Measurements from ENCODE around the gene TPK1. TPM values are rescaled to one million over a fixed set of nuclear protein-coding genes. Genes with fewer than 3 reads are reported as not detected.
A peak's percentile ranks its signal among the peaks of the same experiment; 100 is the strongest.

The TPK1 gene
- total and polyA plus RNA-seq, 8 donors, result 1.4 to 3.6 (median 2.2) TPM

DNA sequence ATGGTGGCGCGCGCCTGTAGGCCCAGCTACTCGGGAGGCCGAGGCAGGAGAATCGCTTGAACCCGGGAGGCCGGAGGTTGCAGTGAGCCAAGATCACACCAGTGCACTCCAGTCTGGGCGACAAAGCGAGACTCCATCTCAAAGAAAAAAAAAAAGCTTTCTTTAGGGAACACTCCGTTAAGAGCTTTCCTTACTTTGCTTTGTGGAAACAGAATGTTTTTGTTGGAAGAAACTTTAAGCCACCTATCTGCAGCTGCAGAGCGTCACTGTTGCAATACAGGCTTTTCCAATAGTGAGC is 641 bp upstream of the TPK1 start:
- Histone ChIP-seq H3K36me3 (no peaks in the 10 kb centered on the region), H3K4me3 (peak overlapping the region in 2 of 4 donors; percentile 82 to 85), H3K27me3 (no peaks in the 10 kb centered on the region), H3K9me3 (no peaks in the 10 kb centered on the region), H3K27ac (peak overlapping the region in 3 of 4 donors; percentile 76 to 96 (median 92)), H3K4me1 (peaks cover 0 to 9% (median 4%) of the 10 kb centered on the region in 3 donors)
- TF ChIP-seq, protein P1, sequence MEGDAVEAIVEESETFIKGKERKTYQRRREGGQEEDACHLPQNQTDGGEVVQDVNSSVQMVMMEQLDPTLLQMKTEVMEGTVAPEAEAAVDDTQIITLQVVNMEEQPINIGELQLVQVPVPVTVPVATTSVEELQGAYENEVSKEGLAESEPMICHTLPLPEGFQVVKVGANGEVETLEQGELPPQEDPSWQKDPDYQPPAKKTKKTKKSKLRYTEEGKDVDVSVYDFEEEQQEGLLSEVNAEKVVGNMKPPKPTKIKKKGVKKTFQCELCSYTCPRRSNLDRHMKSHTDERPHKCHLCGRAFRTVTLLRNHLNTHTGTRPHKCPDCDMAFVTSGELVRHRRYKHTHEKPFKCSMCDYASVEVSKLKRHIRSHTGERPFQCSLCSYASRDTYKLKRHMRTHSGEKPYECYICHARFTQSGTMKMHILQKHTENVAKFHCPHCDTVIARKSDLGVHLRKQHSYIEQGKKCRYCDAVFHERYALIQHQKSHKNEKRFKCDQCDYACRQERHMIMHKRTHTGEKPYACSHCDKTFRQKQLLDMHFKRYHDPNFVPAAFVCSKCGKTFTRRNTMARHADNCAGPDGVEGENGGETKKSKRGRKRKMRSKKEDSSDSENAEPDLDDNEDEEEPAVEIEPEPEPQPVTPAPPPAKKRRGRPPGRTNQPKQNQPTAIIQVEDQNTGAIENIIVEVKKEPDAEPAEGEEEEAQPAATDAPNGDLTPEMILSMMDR (IDR thresholded peaks at IDR 0.05), result no peak
- intact Hi-C loops (cut with DNase I), result no loop called here
- DNase-seq (peak in 1 of 6 donors; percentile 19), FAIRE-seq (no peak), ATAC-seq (no peak)
- WGBS, 2 donors, result 95% methylated on average over 12 of the region's 12 CpGs

DNA sequence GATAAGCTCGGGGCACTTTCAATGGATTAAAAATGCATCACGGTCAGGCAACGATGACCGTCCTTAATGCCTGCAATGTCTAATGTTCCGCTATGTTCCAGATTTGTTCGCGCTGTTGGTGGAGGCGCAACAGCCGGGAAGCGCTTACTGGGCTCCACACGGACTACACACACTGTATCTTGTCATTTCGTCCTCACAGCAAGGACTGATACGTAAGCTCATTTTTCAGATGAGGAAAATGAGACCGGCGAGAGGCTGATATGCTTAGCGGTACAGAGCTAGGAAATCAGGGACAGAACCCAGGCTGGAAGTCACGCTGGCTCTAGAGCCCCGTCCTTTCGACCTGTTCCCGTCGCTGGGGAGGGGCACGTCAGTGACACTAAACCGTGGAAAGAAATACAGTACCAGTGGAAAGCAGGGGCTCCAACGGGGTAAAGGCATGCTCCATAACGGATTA is 670 bp downstream of the TPK1 start:
- Histone ChIP-seq H3K27ac (peak overlapping the region; percentile 76 to 96 (median 88)), H3K36me3 (no peaks in the 10 kb centered on the region), H3K9me3 (no peaks in the 10 kb centered on the region), H3K4me1 (peaks cover 0 to 9% (median 4%) of the 10 kb centered on the region in 3 donors), H3K27me3 (no peaks in the 10 kb centered on the region), H3K4me3 (peak overlapping the region; percentile 54 to 85 (median 78))
- FAIRE-seq (no peak), DNase-seq (peak in 4 of 6 donors; percentile 25 to 59 (median 35)), ATAC-seq (peak; percentile 49 to 69 (median 60))
- TF ChIP-seq, protein P1 (IDR thresholded peaks at IDR 0.05), result no peak
- WGBS, 2 donors, result 0% methylated on average over 25 of the region's 25 CpGs
- intact Hi-C loops (cut with DNase I), result no loop called here

DNA sequence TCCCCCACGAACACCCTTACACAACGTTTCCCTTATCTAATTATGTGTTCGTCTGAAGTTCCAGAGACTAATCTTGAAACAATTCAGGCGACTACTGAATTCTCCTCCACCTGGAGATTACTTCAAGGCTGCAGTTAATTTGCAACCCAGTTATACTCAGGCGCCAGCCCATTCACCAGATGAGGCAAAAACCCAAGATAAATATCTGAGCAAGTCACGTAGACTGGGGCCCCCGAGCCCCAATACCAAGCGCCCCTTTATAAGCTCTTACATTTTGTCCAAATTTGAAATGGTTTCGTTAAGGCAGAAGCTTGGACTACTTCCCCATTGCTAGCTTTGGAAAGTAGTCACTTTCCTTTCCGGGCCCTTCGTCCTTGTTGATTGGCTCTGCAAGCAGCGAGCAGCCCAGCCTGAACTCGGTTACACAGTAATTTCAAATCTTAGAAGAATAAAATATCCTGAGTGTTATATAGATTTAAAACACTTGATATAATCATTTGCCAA is 1.2 kb downstream of the TPK1 start:
- Histone ChIP-seq H3K27ac (peak overlapping the region; percentile 76 to 96 (median 88)), H3K27me3 (no peaks in the 10 kb centered on the region), H3K36me3 (no peaks in the 10 kb centered on the region), H3K4me3 (peak overlapping the region; percentile 54 to 85 (median 78)), H3K9me3 (no peaks in the 10 kb centered on the region), H3K4me1 (peaks cover 0 to 9% (median 4%) of the 10 kb centered on the region in 3 donors)
- DNase-seq (peak in 1 of 6 donors; percentile 51), ATAC-seq (peak in 3 of 4 donors; percentile 20 to 46 (median 33)), FAIRE-seq (no peak)
- TF ChIP-seq, protein P1 (IDR thresholded peaks at IDR 0.05), result no peak
- 7 to 11% methylated on average over 13 of the region's 13 CpGs for WGBS, 2 donors
- intact Hi-C loops (cut with DNase I), result no loop called here

DNA sequence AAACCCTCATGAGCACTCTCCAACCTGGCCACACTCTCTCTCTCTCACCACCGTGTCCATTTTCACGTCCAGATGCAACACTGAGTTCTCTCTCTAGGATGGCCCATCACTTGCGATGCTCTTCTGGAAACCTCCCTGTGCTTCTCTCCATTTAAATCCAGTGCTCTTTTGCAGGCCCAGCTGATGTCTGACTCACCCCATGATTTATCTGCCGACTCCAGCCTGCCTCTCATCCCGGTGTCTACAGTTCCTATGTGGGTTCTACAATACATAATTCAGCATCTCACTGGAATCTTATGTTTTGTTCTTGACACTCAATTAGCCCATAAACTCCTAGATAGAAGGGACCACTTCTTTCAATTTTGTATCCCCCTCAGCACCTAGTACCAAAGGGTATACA is 5.0 kb downstream of the TPK1 start:
- Histone ChIP-seq H3K4me3 (no peak overlapping the region), H3K4me1 (peaks cover 0 to 9% (median 4%) of the 10 kb centered on the region in 3 donors), H3K36me3 (no peaks in the 10 kb centered on the region), H3K27me3 (no peaks in the 10 kb centered on the region), H3K9me3 (no peaks in the 10 kb centered on the region), H3K27ac (no peak overlapping the region)
- FAIRE-seq (no peak), DNase-seq (no peak), ATAC-seq (no peak)
- TF ChIP-seq, protein P1 (IDR thresholded peaks at IDR 0.05), result no peak
- intact Hi-C loops (cut with DNase I), result no loop called here
- WGBS, 2 donors, result 94 to 96% methylated on average over 5 of the region's 5 CpGs

DNA sequence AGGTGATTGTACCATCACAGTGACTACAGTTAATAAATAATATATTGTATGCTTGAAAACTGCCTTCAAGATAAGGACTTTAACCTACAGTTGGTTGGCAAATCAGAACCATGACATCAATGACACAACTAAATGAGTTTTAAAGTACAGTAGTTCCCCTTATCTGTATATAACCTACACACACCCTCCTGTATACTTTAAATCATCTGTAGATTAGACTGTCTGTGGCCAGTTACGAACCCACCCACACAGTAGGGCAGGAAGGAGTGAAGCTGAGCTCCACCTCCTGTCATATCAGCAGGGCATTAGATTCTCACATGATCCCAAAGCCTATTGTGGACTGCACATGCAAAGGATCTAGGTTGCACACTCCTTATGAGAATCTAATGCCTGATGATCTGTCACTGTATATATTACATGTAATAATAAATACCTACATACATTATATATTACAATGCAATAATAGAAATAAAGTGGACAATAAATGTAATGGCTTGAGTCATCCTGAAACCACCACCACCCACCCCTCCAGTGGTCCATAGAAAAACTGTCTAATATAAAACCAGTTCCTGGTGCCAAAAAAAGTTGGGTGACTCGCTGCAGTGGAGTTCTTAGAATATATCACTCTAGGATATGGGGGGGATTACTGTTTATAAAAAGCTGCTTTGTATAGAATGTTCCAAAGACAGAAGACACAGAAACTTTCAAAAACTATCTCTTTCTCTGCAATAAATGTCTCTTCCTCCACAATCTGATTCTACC is 5.6 kb downstream of the TPK1 start:
- TF ChIP-seq, protein P1 (IDR thresholded peaks at IDR 0.05), result no peak
- Histone ChIP-seq H3K4me3 (no peak overlapping the region), H3K27ac (no peak overlapping the region), H3K9me3 (no peaks in the 10 kb centered on the region), H3K36me3 (no peaks in the 10 kb centered on the region), H3K4me1 (peaks cover 0 to 9% (median 4%) of the 10 kb centered on the region in 3 donors), H3K27me3 (no peaks in the 10 kb centered on the region)
- intact Hi-C loops (cut with DNase I), result no loop called here
- ATAC-seq (peak in 1 of 4 donors; percentile 11), FAIRE-seq (peak; percentile 56), DNase-seq (no peak)
- 83 to 85% methylated on average over 2 of the region's 2 CpGs for WGBS, 2 donors
